Epithelial cell of esophagus (primary cell): ENCODE data around the gene MEMO1.

Source experiments
- DNase-seq: peaks from one replicate; pipeline ENCODE4 v3.0.0; 2010; ENCODE audit warnings: low read depth
- H3K4me3 ChIP-seq: 2 replicates; pipeline ENCODE4 v1.5.1; 2011; ENCODE audit warnings: mild to moderate bottlenecking, low read length, control low read depth
- TF ChIP-seq, protein P1 (sequence below): IDR thresholded peaks from 2 replicates; pipeline ENCODE4 v1.5.1; 2011; ENCODE audit warnings: low read depth, mild to moderate bottlenecking, low read length, control low read depth, inconsistent platforms; ENCODE audit not compliant: insufficient read depth; ENCODE audit errors: missing control alignments

MEMO1 gene

DNA sequence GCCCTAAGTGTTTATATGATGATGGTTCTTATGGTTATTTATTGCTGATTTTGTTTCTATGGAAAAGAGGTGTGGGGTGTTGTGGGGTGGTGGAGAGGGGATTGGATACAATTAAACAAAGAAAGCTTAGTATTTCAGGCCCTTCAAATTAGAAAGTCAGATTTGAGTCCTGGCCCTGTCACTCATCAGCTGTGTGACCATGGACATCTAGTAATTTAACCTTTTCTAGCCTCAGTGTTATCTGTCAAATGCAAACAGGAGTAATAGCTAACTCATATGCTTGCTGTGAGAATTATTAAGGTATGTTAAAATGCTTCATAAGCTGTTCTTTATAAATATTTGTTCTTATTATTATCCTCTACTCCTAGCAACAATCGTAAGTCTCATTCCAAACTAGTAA, 2.1 kb upstream of the MEMO1 start:
- TF ChIP-seq, protein P1, sequence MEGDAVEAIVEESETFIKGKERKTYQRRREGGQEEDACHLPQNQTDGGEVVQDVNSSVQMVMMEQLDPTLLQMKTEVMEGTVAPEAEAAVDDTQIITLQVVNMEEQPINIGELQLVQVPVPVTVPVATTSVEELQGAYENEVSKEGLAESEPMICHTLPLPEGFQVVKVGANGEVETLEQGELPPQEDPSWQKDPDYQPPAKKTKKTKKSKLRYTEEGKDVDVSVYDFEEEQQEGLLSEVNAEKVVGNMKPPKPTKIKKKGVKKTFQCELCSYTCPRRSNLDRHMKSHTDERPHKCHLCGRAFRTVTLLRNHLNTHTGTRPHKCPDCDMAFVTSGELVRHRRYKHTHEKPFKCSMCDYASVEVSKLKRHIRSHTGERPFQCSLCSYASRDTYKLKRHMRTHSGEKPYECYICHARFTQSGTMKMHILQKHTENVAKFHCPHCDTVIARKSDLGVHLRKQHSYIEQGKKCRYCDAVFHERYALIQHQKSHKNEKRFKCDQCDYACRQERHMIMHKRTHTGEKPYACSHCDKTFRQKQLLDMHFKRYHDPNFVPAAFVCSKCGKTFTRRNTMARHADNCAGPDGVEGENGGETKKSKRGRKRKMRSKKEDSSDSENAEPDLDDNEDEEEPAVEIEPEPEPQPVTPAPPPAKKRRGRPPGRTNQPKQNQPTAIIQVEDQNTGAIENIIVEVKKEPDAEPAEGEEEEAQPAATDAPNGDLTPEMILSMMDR: no peak

GRCh38 chr2:32011485-32011960, 715 bp upstream of the MEMO1 start:
- peak overlapping the region; percentile 81 for H3K4me3 ChIP-seq
- DNase-seq: no peak
- TF ChIP-seq, protein P1: no peak

More for the DNA sequence above, 2.1 kb upstream of the MEMO1 start:
- no peak overlapping the region for H3K4me3 ChIP-seq
- DNase-seq: no peak

- H3K4me3 ChIP-seq: peak overlapping the region; percentile 28
- DNase-seq: peak; percentile 68
Measured at GRCh38 chr2:32010280-32010669, 533 bp downstream of the MEMO1 start.

DNA sequence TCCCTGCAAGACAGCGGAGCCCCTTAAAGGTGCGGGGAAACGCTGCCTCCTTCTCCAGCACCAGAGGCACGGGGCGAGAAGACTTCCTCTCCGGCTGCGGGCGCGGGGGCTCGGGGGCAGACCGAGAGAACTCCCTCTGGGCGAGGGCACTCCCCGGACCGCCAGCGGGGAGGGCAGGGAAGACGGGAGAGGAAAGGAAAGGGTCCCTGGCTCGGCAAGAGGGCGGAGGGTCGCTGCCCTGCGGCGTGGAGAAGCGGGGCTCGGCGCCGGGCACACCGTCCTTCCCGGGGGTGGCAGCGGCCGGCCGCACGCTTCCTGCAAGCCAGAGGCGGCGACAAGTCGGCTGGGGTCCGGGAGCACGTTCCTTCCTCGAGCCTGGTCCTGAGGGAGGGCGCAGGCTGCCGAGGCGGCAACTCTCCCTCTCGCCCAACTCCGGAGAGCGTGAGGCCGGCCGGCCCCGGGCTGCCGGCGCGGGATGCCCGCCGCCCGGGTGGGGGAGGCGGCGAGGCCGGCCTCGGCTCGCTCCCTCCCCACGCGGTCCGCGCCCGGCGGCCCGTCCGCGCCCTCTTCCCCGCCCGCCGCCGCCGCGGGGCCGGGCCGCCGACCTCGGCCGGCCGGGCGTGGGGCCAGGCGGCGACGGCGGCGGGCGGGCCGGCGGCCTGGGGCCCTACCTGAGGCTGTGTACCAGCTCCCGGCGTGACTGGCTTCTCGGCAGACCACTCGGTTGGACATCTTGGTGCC, 1.1 kb downstream of the MEMO1 start:
- peak; percentile 29 for DNase-seq
- TF ChIP-seq, protein P1: no peak

GRCh38 chr2:32008805-32009515, 1.8 kb downstream of the MEMO1 start:
- H3K4me3 ChIP-seq: peak overlapping the region; percentile 84
- TF ChIP-seq, protein P1: no peak
- peak; percentile 37 for DNase-seq

More for the DNA sequence above, 1.1 kb downstream of the MEMO1 start:
- peak overlapping the region; percentile 84 for H3K4me3 ChIP-seq

DNA sequence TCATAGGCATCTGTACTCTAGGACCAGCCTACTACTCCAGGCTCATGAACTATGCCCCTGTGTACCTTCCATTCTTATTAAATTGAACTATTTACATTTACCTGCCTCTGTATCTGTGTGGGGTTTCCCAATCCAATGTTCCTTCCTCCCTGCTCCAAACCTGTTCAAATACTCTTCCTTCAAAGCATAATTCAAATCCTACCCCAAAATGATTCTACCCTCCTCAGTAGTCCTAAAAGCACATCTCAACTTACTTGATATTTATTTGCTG, 3.8 kb downstream of the MEMO1 start:
- no peak for DNase-seq
- TF ChIP-seq, protein P1: no peak
- no peak overlapping the region for H3K4me3 ChIP-seq

- H3K4me3 ChIP-seq: no peak overlapping the region
- peak; percentile 85 for DNase-seq
Measured at GRCh38 chr2:32005371-32005976, 5.3 kb downstream of the MEMO1 start.

More at GRCh38 chr2:32005371-32005976, 5.3 kb downstream of the MEMO1 start:
- TF ChIP-seq, protein P1: no peak
